NCI-H774 (cell line): ENCODE results near the gene CES1.
"Not testable (repeated sequence)": the region's sequence is repeated elsewhere in the genome, so short reads cannot be mapped to it uniquely, and the experiment has no call there.

Experiments used
- DNase-seq: peaks from one replicate; lab custom pipeline; 2025; lab: John Stamatoyannopoulos, UW

The CES1 gene

DNA sequence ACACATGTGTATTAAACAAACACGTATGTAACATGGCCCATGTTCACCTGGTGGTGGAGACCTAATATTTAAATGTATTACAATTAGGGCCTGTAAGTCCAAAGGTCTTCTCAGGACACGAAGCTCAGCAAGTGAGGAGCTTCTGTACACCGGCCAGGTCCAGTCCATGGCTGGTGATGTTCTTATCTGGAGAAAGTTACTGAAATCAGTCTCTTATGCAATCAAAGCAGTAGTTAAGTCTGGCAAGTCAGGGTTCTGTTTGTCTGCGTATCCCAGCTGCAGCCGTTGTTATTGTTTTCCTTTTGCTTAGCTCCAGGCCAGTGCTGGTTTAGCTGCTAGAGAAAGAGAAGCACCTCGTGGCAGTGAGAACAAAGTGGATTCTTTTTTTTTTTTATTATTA lies 41.4 kb downstream of the CES1 start:
- DNase-seq: not testable (repeated sequence)

GRCh38 chr16:55790240-55790639 lies 42.7 kb downstream of the CES1 start:
- DNase-seq: not testable (repeated sequence)

DNA sequence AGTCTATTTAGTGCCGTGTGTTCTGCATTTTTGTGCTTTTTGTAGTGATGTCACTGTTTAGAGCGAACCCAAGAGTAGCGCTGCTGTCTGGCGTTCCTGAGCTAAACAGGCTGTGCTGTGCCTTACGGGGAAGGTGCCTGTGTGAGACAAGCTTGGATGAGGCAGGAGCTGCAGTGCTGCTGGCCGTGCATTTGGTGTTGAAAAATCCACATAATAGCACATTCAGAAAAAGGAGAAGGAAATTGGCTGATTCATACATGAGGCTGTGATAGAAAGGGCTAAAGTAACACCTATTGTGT lies 50.2 kb downstream of the CES1 start:
- DNase-seq: not testable (repeated sequence)

- not testable (repeated sequence) for DNase-seq
Observed at GRCh38 chr16:55782091-55782792, 50.7 kb downstream of the CES1 start.

DNA sequence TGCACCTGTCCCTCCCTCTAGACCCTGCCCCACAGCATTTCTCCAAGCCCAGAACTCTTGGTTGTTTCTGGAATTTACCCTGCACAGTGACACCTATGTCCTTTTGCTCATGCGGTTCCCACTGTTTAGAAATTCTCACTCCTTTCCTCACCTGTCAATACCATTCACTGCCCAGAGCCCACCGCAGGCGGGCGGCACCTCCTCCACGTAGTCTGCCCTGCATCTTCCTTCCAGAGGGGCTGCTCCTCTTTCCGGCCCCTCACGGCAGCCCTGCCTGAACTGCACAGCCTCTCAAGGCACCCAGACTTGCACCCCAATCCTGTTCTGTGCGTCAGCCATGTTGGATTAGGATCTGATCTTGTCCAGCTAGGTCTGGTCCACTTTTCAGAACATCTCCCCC lies 51.4 kb downstream of the CES1 start:
- not testable (repeated sequence) for DNase-seq

GRCh38 chr16:55780095-55780407 lies 52.8 kb downstream of the CES1 start:
- not testable (repeated sequence) for DNase-seq

DNA sequence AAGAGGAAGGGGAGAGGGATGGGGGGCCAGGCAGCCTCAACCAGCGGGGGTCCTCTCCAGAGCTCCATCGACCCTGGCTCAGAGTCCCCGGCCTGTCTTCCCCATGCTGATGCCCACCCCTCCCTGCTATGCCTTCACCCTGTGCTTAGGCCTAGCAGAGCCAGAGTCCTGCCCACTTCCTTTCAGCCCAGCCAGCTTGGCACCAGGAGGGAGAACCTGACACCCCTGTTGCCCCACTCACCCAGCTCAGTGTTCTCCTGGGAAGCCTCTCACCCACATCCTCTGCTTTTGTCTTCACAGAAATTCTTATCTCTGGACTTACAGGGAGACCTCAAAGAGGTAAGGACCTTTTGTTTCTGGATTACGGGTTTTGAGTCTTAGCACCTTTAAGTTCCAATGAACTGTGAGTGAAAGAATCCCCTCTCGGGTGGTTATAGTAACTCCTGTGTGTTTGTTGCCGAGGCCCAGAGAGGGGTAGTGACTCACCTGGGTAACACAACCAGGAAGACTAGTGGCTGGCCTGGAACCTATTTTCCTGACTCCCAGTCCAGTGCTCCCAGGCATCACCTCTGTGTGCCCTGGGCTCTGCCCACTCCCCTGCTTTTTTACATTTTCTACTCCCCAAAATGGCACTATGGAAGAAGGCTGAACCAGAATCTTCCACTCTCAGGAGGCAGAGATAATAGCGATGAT lies 53.3 kb downstream of the CES1 start:
- DNase-seq: no peak

- no peak for DNase-seq
Observed at GRCh38 chr16:55778757-55779156, 54.1 kb downstream of the CES1 start.

DNA sequence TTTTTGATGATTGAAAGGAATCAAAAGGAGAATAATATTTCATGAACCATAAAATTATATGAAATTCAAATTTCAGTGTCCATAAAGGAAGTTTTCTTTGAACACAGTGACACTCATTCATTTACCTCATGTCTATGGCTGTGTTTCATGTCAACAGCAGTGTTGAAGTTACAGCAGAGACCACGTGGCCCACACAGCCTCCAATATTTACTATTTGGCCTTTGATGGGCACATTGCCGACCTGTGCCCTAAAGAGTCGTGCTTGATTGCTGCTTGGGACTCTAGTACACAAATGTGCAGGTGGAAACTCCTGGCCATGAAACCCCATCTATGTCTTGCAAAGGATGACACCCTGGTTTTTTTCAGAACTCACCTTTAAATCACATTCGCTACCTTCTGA lies 57.0 kb downstream of the CES1 start:
- no peak for DNase-seq

GRCh38 chr16:55773859-55774549 lies 58.9 kb downstream of the CES1 start:
- no peak for DNase-seq

DNA sequence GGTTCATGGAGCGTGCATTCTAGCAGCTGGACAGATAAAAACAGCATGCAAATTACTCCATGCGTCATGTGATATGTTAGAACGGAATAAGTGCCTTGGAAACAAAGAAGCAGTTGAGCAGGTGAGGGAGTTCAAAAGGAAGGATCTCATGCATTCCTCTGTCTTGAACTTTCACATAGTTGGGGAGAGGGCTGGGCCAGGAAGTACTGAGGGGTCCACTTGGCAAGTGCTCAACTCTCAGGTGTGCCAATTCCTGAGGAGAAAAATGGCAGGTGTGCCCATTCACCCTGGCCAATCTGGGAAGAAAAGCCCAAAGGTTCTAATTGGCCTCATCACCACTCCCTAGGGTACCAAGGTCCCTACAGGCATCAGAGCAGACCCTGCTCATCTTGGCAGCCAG lies 67.7 kb downstream of the CES1 start:
- DNase-seq: no peak

DNA sequence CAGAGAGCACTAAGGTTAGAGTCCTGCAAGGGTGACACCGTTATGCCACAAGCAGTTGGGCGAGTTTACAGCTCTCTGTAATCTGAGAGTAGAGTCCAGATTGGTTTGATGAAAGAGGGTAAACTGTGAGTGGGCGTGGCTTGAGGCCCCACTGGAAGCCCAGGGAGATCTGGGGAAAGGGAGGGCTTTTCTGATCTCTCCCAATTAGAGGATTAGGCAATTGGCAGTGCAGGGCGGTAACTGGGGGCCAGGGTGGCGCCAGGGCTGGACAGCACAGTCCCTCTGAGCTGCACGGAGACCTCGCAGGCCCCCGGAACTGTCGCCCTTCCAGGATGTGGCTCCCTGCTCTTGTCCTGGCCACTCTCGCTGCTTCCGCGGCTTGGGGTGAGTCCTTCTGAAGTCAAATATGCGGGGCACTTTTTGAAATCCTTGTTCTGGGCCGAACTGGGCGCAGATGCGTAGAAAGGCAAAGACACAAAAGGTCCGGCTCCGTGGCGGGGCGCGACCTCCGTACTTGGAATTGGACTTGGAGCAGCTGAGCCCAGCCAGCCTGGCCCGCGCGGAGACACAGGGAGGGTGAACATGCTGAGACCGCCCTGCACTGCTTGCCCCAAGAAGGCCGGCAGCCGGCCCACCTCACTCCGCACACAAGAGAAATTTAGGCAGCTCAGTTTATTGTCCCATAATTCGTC lies 72.4 kb downstream of the CES1 start:
- DNase-seq: no peak

DNA sequence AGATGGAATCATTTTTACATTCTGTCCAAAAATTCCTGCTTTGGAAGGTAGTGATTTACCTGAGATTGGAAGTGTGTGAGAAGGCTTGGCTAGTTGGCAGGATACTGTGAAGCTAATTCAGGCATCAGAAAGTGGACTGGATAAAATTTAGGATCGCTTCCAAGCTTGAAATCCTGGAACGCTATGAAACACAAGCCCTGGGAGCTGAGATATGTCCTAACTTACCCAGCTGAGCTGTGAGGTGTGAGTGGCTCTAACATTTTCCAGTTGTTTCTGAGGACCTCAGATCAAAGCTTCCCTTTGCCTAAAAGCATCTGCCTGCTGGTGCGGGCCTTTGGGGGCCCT lies 73.0 kb downstream of the CES1 start:
- DNase-seq: not testable (repeated sequence)

- not testable (repeated sequence) for DNase-seq
Observed at GRCh38 chr16:55757595-55758527, 75.0 kb downstream of the CES1 start.

- DNase-seq: no peak
Observed at GRCh38 chr16:55756963-55757362, 75.9 kb downstream of the CES1 start.

- DNase-seq: no peak
Observed at GRCh38 chr16:55754056-55754455, 78.8 kb downstream of the CES1 start.

DNA sequence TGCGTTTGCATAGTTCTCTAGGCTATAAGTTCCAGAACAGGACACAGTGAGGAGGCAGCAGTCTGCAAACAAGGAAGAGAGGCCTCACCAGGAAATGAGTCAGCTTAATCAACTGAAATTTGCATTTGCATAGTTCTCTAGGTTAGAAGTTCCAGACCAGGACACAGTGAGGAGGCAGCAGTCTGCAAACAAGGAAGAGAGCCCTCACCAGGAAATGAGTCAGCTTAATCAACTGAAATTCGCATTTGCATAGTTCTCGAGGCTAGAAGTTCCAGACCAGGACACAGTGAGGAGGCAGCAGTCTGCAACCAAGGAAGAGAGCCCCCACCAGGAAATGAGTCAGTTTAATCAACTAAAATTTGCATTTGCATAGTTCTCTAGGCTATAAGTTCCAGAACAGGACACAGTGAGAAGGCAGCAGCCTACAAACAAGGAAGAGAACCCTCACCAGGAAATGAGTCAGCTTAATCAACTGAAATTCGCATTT lies 79.7 kb downstream of the CES1 start:
- DNase-seq: not testable (repeated sequence)
